Body of pancreas (tissue), 4 donors: ENCODE data around the gene B3GNT9. TPM values are rescaled to one million over a fixed set of nuclear protein-coding genes. Genes with fewer than 3 reads are reported as not detected.
A peak's percentile ranks its signal among the peaks of the same experiment; 100 is the strongest.

Experiments
- ATAC-seq: fragments of 150-250 bp; one replicate; pipeline ENCODE4 v1.9.1; 2016
- DNase-seq, 4 donors: peaks; one replicate each; pipeline ENCODE4 v3.0.0-alpha.2; 2019
- H3K27ac ChIP-seq, 4 donors: fragments of 200-600 bp; sonication (generic); 1 replicate in 3 of 4; 2 replicates in 1 of 4; pipeline versions ENCODE4 v1.5.1 to v1.6.1; 2016 to 2019; ENCODE audit warnings: mild to moderate bottlenecking in 1 of 4, mixed read lengths in 1 of 4, moderate library complexity in 1 of 4
- H3K27me3 ChIP-seq, 2 donors: fragments of 200-600 bp; sonication (generic); one replicate each; pipeline ENCODE4 v1.6.0; 2016; ENCODE audit warnings: mild to moderate bottlenecking in 1 of 2
- H3K36me3 ChIP-seq, 2 donors: fragments of 200-600 bp; sonication (generic); replicated peaks in 1 of 2; 2 replicates each; pipeline ENCODE4 v1.5.1; 2016; ENCODE audit warnings: low read depth in 2 of 2; ENCODE audit not compliant: insufficient read depth in 1 of 2
- H3K4me1 ChIP-seq: fragments of 200-600 bp; sonication (generic); one replicate; pipeline ENCODE4 v1.6.0; 2016
- H3K4me3 ChIP-seq, 2 donors: fragments of 200-600 bp; sonication (generic); 1 replicate in 1 of 2; 2 replicates in 1 of 2; pipeline ENCODE4 v1.5.1; 2016 to 2019
- H3K9me3 ChIP-seq, 3 donors: fragments of 200-600 bp; sonication (generic); 1 replicate in 2 of 3; 2 replicates in 1 of 3; pipeline ENCODE4 v1.5.1; 2016
- CTCF ChIP-seq, 7 experiments: fragments of 450-650 bp in 4 of 7; fragments of 200-600 bp in 3 of 7; sonication (generic) in 3 of 7; IDR thresholded peaks; one replicate each; pipeline ENCODE4 v1.5.1; 2016 to 2019; ENCODE audit warnings: antibody characterized with exemption in 7 of 7
- POLR2A ChIP-seq, 3 donors: fragments of 450-650 bp; IDR thresholded peaks; one replicate each; pipeline ENCODE4 v1.6.1; 2016; ENCODE audit warnings: antibody characterized with exemption in 3 of 3, mild to moderate bottlenecking in 2 of 3
- WGBS, 2 donors: methylation state at CpG; one replicate each; pipeline ENCODE4 v1.1.5; 2017; 5-methylcytosine and 5-hydroxymethylcytosine counted together
- intact Hi-C: fragments of 100-400 bp; cut with DNase I; formaldehyde crosslinking; loops from one replicate; pipeline ENCODE4 v1.15.1; 2023
- total RNA-seq, 2 donors: library from RNA; depleted of rRNA; stranded (reverse); fragments of >200 nt; gene quantifications; one replicate each; pipeline ENCODE4 v1.1.0, GENCODE V29; 2016

B3GNT9 gene
- total RNA-seq, 2 donors from 2014 or later, result 8.3 to 9.9 TPM

DNA sequence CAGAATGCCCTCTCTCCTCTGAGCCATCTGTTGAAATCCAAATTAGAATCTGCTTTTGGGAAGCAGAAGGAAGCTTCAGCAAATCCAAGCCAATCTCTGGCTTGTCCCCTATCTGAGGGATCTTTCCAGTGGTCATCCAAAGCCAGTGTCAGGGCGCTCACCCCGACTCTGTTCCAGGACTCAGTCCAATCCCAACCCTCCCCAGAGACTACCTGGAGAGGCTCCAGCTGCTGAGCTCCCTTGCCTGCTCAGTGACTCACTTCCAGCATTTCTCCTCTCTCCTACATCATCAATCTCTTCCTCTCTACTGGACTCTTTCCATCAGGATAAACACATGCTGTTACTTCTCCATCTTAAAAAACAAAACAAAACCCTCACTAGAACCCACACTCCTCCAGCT, 30.5 kb upstream of the B3GNT9 start:
- no peak overlapping the region for H3K4me3 ChIP-seq
- no peaks in the 10 kb centered on the region for H3K36me3 ChIP-seq
- H3K27ac ChIP-seq, result peak overlapping the region in 1 of 4 donors; percentile 16
- 66 to 71% methylated on average over 2 of the region's 2 CpGs for WGBS, 2 donors
- TF ChIP-seq CTCF (IDR thresholded peaks at IDR 0.05) (no peak), POLR2A (IDR thresholded peaks at IDR 0.05) (no peak)
- H3K27me3 ChIP-seq, result no peaks in the 10 kb centered on the region
- DNase-seq, result peak in 3 of 4 donors; percentile 41 to 56 (median 45)
- intact Hi-C loops, result loop anchor here (10.0 kb wide), 1 partner anchor 207 kb away; no protein-coding TSS in a partner anchor
- no peak for ATAC-seq
- peaks cover 45% of the 10 kb centered on the region for H3K4me1 ChIP-seq
- no peaks in the 10 kb centered on the region for H3K9me3 ChIP-seq

DNA sequence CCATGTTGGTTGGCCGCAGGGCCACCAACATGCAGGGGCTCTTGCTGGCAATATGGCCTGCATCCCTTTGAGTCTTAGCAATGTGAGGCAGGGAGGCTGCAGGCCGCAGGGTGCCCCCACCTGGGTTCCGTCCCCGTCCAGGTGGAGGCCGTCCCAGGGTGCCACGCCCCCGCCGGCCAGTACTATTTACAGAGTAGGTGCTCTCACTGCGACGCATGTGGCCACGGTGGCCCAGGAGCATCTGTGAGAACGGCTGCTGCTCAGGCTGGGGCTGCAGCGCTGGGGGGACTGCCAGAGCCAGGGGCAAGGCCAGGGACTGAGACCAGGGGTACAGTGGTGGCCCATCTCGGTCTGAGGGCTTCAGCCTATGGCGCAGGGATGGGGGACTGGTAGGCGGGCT, 29.4 kb upstream of the B3GNT9 start:
- intact Hi-C loops, result loop anchor here (10.0 kb wide), 1 partner anchor 205 kb away; no protein-coding TSS in a partner anchor
- no peak for ATAC-seq
- DNase-seq, result no peak

GRCh38 chr16:67179421-67180080, 28.8 kb upstream of the B3GNT9 start:
- DNase-seq (no peak), ATAC-seq (no peak)
- Histone ChIP-seq H3K27me3 (no peaks in the 10 kb centered on the region), H3K4me1 (peaks cover 34% of the 10 kb centered on the region), H3K27ac (no peak overlapping the region), H3K4me3 (no peak overlapping the region), H3K9me3 (no peaks in the 10 kb centered on the region), H3K36me3 (no peaks in the 10 kb centered on the region)
- TF ChIP-seq CTCF (IDR thresholded peaks at IDR 0.05), result no peak
- TF ChIP-seq POLR2A (IDR thresholded peaks at IDR 0.05), result no peak
- WGBS, 2 donors, result 92 to 100% methylated on average over 1 to 12 of the region's 13 CpGs
- intact Hi-C loops, result loop anchor here (10.0 kb wide), 1 partner anchor 205 kb away; no protein-coding TSS in a partner anchor

More for the DNA sequence above, 29.4 kb upstream of the B3GNT9 start:
- peaks cover 36% of the 10 kb centered on the region for H3K4me1 ChIP-seq
- no peak overlapping the region for H3K4me3 ChIP-seq
- H3K9me3 ChIP-seq, result no peaks in the 10 kb centered on the region
- H3K27me3 ChIP-seq, result no peaks in the 10 kb centered on the region
- TF ChIP-seq CTCF (IDR thresholded peaks at IDR 0.05), result no peak
- TF ChIP-seq POLR2A (IDR thresholded peaks at IDR 0.05), result no peak
- WGBS, 2 donors, result 87% methylated on average over 16 of the region's 16 CpGs; no CpG with 5 or more reads in 1 of the 2 donors
- H3K27ac ChIP-seq, result no peak overlapping the region
- H3K36me3 ChIP-seq, result no peaks in the 10 kb centered on the region

DNA sequence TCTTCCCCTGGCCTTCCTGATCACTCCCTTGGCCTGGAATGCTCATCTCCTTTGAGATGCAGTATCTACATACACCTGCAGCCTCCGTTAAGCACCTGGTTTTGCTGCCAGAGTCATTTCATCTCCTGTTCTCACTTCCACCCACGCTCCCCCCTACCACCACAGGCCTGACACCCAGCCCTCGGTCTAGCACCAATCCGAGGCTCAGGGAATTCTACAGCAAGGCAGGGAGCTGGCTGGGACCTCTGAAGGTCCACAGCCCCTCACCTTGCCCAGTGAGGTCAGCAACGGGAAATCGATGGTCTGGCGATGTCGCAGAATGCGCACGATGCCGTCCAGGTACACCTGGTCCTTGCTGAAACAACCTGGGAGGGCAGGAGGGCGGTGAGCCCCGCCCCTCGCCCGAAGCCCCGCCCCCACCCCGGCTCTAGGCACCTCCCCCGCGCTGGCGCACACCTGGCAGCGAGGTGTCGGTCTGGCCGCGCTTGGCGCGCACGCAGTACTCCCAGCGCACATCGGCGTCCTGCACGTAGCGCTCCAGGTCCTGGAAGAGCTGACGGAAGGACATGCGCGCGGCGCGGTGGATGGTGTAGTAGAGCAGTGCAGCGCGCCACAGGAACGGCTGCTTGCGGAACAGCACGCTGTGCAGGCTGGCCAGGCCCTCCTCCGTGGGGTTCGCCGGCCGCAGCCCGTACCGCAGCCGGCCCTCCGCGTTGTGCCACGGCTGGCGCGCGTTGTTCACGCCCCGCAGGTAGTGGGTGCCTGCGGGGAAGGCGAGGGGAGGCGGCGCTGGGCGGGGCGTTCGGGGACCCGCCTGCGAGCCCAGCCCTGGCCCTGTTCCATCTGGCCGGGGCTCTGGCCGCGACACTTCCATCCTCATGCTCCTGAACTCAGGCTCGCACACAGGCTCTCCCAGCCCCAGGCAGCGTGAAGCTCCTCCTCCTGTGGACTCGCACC, 27.2 kb upstream of the B3GNT9 start:
- TF ChIP-seq CTCF (IDR thresholded peaks at IDR 0.05) (peak in 4 of 7 experiments; percentile 23 to 38 (median 36)), POLR2A (IDR thresholded peaks at IDR 0.05) (peak; percentile 61 to 77 (median 73))
- peaks cover 41% of the 10 kb centered on the region for H3K4me1 ChIP-seq
- H3K27me3 ChIP-seq, result no peaks in the 10 kb centered on the region
- intact Hi-C loops, result no loop called here
- no peaks in the 10 kb centered on the region for H3K36me3 ChIP-seq
- 2 to 10% methylated on average over 23 to 35 of the region's 73 CpGs for WGBS, 2 donors
- H3K27ac ChIP-seq, result peak overlapping the region; percentile 86 to 94 (median 88)
- peak; percentile 92 to 96 (median 94) for DNase-seq
- no peak overlapping the region for H3K4me3 ChIP-seq
- H3K9me3 ChIP-seq, result no peaks in the 10 kb centered on the region
- ATAC-seq, result peak; percentile 85
